ENCODE data around the gene CEBPZ.

DNA sequence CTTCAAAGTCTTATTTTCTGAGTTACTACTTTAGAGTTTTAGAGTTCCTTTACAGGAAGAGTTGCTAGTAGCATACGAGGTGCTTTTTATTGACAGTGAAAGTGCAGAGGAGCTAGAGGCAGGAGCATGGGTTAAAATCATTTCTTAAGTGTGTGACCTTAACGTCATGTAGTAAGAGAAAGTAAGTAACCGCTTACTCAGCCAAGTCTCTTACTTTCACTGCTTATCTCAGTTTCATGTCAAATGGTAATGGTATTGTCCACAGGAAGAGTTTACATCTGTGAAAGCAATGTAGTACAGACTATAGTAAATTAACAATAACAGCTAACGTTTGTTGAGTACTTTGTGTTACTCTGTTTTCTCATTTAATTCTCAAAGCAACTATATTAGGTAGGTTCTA, 12.6 kb upstream of the CEBPZ start:
- no peak for TF ChIP-seq POLR2A (IDR thresholded peaks at IDR 0.05; ENCODE audit: low read length)
- TF ChIP-seq GATA1 (IDR thresholded peaks at IDR 0.05; ENCODE audit: low read depth, low read length) = no peak
